ENCODE results near the gene YES1.

YES1 gene

GRCh38 chr18:708096-708495 lies 103.9 kb downstream of the YES1 start:
- TF ChIP-seq CTCF (IDR thresholded peaks at IDR 0.05; ENCODE audit: low read depth, low read length), result no peak
- DNase-seq (ENCODE audit: low read depth in 2 of 2), result no peak
- no peak overlapping the region for H3K4me3 ChIP-seq (replicated peaks in 1 of 2; ENCODE audit: low read depth in 2 of 2, low read length in 2 of 2)

- H3K4me3 ChIP-seq (replicated peaks in 1 of 2; ENCODE audit: low read depth in 2 of 2, low read length in 2 of 2), result no peak overlapping the region
- TF ChIP-seq CTCF (IDR thresholded peaks at IDR 0.05; ENCODE audit: low read depth, low read length), result no peak
- no peak for DNase-seq (ENCODE audit: low read depth in 2 of 2)
Measured at GRCh38 chr18:706405-706804, 105.6 kb downstream of the YES1 start.

GRCh38 chr18:703213-703967 lies 108.7 kb downstream of the YES1 start:
- peak; percentile 40 to 82 for DNase-seq (ENCODE audit: low read depth in 2 of 2)
- TF ChIP-seq CTCF (IDR thresholded peaks at IDR 0.05; ENCODE audit: low read depth, low read length), result no peak
- H3K4me3 ChIP-seq (replicated peaks in 1 of 2; ENCODE audit: low read depth in 2 of 2, low read length in 2 of 2), result no peak overlapping the region

- no peak for TF ChIP-seq CTCF (IDR thresholded peaks at IDR 0.05; ENCODE audit: low read depth, low read length)
Measured at GRCh38 chr18:697800-698199, 114.2 kb downstream of the YES1 start.

GRCh38 chr18:697012-697411 lies 115.0 kb downstream of the YES1 start:
- no peak for TF ChIP-seq CTCF (IDR thresholded peaks at IDR 0.05; ENCODE audit: low read depth, low read length)
- DNase-seq (ENCODE audit: low read depth in 2 of 2), result no peak
- no peak overlapping the region for H3K4me3 ChIP-seq (replicated peaks in 1 of 2; ENCODE audit: low read depth in 2 of 2, low read length in 2 of 2)

More at GRCh38 chr18:697800-698199, 114.2 kb downstream of the YES1 start:
- DNase-seq (ENCODE audit: low read depth in 2 of 2), result no peak
- no peak overlapping the region for H3K4me3 ChIP-seq (replicated peaks in 1 of 2; ENCODE audit: low read depth in 2 of 2, low read length in 2 of 2)

GRCh38 chr18:693466-694187 lies 118.4 kb downstream of the YES1 start:
- no peak overlapping the region for H3K4me3 ChIP-seq (replicated peaks in 1 of 2; ENCODE audit: low read depth in 2 of 2, low read length in 2 of 2)
- no peak for DNase-seq (ENCODE audit: low read depth in 2 of 2)
- TF ChIP-seq CTCF (IDR thresholded peaks at IDR 0.05; ENCODE audit: low read depth, low read length), result no peak

Data from cardiac fibroblast (primary cell).